ENCODE results near the gene PBX3.

DNA sequence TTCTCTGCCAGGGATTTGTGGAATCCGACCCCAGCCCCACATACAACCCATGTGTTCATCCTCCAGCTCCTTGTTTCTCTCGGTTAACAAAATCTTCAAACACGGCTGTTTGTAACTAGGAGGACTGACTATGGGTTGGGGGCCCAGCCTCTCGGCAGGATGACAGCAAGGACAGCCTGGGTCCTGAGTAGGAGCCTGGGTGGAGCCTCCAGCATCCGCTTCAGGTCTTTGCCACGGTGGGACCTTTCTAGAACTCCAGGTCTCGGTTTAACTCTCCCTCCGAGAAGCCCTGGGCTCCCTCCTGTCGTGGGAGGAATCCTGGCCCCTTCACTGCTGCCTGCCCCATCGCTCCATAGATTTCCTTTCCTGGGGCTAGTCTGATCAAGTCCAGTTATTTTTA, 248.5 kb downstream of the PBX3 start:
- TF ChIP-seq, protein P1, sequence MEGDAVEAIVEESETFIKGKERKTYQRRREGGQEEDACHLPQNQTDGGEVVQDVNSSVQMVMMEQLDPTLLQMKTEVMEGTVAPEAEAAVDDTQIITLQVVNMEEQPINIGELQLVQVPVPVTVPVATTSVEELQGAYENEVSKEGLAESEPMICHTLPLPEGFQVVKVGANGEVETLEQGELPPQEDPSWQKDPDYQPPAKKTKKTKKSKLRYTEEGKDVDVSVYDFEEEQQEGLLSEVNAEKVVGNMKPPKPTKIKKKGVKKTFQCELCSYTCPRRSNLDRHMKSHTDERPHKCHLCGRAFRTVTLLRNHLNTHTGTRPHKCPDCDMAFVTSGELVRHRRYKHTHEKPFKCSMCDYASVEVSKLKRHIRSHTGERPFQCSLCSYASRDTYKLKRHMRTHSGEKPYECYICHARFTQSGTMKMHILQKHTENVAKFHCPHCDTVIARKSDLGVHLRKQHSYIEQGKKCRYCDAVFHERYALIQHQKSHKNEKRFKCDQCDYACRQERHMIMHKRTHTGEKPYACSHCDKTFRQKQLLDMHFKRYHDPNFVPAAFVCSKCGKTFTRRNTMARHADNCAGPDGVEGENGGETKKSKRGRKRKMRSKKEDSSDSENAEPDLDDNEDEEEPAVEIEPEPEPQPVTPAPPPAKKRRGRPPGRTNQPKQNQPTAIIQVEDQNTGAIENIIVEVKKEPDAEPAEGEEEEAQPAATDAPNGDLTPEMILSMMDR (IDR thresholded peaks at IDR 0.05 in 8 of 11, conservative IDR thresholded peaks at IDR 0.05 in 3 of 11), result no peak
- TF ChIP-seq POLR2A (IDR thresholded peaks at IDR 0.05), result no peak
